GM19043 (cell line): ENCODE data around the gene TSC2.
A peak's percentile ranks its signal among the peaks of the same experiment; 100 is the strongest.

Experiments used
- ATAC-seq: cut with Tn5 transposase; IDR thresholded peaks from one replicate; pipeline ENCODE4 v1.9.1; 2021; ENCODE audit warnings: low read depth; ENCODE audit not compliant: unreplicated experiment

Gene TSC2

GRCh38 chr16:2047330-2048115 is at the start of gene TSC2, which contains the start of gene NTHL1:
Gene TSC2 (plus strand): TSS chr16:2047985. CDS start chr16:2048616, 631 bp downstream.
Gene NTHL1 (minus strand): TSS chr16:2047834. CDS start chr16:2047823, 11 bp downstream.
- ATAC-seq = peak; percentile 96

DNA sequence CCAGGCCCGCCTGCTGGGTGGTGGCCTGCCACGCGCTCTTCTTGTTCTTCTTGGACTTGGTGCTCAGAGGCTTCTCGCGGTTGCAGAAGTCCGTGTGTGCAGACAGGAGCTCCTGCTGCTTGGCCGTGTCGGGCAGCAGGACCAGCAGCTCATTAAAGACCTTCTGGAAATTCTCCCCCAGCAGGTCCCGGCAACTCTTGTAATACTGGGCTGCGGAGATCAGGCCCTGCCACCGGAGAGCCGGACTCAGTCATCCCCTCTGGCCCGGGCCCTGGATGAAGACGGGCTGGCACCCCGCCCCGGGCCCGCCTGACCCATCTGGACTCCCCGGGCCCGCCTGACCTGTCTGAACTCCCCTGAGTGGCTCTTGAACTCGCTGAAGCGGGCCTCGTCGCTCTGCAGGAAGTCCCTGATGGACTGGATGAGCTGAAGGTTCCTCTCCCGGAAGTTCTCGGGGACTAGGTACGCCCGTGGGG is 49.4 kb upstream of the TSC2 start:
- no peak for ATAC-seq

GRCh38 chr16:1998852-1999801 is 48.7 kb upstream of the TSC2 start:
- ATAC-seq = no peak

DNA sequence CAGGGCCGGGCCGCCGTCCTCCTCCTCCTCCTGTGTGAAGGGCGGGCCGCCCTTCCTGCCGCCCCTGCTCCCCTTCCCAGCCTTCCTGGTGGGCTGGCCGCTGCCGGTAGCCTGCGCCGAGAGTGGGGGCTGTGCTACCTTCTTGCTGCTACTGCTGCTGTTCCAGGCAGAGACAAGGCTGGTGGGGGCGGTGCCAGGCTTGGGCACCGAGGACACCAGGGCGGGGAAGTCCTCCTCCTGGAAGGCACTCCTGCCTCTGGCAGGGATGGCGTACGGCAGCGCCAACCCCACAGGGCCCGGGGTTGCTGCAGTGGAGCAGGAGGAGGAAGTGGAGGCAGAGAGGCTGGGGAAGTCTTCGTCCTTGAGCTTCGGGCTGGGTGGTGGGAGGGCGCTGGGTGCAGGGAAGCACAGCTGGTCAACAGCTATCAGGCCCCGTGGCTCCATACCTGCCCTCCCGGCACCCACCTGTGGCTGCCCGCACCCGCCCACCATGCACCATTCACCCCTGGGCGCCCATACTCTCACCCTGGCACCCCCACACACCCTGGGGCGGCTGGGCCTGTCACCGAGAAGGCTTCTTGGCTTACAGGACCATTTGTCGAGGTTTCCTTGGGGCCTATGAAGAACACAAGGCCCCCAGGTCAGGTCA is 47.8 kb upstream of the TSC2 start:
- no peak for ATAC-seq

DNA sequence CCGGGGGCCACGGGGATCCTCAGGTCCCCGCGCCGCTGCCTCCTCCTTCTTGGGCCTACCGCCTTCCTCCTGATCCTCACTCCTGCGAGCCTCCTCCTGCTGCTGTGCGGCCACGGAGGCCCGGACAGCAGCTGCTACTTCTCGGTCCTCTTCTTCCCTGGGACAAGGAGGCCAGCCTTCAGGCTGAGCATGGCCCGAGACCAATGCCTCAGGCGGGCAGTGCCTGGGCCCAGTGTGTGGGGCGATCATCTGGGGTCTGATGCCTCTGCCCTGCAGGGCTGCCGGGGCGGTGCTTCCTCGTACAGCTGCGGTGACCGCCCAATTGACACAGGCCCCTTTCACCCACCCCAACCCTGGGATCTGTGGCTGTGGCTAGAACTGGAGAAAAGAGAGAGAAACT is 46.8 kb upstream of the TSC2 start:
- ATAC-seq = no peak

DNA sequence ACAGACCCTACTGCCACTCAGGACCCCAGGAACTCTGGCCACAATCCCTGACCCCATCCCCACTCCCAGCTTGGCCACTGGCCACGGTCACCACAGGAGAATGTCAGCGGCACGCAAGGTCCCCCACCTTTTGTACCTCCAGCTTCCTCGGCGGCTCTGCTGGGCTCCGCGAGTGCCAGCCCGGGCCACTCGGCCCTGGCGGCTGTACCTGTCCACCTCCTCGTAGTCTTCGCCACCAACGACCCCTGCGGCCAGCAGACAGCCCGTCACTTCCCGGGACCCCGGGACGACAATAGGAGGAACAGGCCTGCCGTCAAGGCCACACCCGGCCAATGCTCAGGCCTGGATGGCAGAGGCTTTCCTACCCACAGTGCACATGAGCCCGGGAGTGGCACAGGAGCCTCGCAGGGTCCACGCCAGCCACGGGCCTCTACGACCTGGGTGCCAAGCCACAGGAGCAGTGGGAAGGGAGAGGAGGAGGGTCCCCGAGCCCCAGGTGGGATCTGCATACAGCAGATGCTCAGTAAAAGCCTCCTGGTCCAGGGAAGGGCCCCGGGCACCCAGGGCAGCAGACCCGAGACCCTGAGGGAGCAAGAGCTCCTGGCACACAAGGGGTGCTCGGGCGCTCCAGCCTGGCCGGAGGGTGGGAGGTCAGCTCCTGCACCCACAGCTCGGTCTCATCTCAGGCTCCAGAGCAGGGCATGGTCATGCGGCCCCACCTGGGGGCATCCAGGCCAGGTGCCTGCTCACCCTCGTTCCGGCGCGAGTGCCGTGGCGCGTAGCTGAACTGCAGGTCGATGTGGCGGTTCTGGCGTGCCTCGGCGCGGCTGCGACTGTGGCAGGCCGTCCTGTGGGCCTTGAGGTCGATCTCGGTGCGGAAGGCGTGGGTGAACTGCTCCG is 46.1 kb upstream of the TSC2 start:
- no peak for ATAC-seq

GRCh38 chr16:2002406-2003230 is 45.2 kb upstream of the TSC2 start:
- no peak for ATAC-seq

DNA sequence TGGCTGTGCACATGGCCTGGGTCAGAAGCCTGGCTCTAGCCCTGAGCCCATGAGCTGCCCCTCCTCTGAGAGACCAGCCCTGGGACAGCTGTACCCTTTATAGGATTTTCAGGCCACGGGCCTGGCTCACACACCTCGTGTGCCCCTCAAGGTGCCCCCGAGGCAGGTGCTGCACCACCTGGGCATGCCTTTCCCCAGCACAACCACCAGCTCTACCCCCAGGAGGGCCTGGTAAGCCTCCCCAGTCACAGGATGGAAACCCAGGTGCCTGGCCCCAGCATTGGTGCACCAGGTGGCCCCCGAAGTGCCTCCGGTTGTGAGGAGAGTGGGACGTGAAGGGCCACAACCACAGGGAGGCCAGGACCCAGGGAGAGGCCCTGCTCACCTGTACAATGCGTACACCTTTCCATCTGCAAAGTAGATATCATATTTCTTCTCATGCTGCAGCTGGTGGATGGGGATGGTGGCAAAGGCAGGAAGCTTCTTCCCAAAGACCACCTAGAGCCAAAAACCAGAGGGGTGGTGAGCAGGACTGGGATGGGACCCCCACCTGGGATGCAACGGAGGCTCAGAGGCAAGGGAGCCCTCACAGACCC is 44.5 kb upstream of the TSC2 start:
- no peak for ATAC-seq

GRCh38 chr16:2003827-2004641 is 43.8 kb upstream of the TSC2 start:
- ATAC-seq = no peak

DNA sequence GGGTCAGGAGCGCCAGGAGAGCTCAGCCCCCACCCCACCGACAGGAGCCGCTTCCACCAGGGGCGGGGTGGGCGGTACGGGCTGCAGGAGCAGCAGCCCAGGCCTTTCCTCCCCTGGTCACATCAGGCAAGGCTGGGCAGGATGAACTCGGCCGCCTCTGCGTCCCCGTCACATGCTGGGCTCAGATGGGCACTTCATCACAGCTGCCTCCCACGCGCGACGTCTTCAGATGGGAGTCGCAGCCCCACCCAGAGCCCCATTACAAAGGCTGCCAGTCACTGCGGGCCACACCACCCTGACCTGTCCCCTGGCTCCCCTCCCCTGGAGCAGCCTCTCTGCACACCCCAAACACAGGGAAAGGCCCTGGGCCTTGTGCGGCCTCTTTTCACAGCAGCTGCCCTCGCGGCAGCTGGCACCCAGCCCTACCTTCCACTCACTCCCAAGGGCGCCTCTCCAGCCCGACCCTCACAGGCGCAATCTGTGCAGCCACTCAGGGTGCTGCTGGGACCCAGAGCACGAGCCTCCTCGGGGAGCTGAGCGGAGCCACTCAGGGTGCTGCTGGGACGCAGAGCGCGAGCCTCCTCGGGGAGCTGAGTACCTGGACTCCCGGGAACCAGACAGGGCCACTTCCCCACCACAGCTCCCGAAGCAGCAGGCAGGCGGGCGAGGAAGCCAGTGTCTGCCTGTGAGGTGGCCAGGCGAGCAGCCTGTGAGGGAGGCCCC is 42.8 kb upstream of the TSC2 start:
- ATAC-seq = no peak

- no peak for ATAC-seq
These were observed 42.1 kb upstream of the TSC2 start for GRCh38 chr16:2005646-2006045.

DNA sequence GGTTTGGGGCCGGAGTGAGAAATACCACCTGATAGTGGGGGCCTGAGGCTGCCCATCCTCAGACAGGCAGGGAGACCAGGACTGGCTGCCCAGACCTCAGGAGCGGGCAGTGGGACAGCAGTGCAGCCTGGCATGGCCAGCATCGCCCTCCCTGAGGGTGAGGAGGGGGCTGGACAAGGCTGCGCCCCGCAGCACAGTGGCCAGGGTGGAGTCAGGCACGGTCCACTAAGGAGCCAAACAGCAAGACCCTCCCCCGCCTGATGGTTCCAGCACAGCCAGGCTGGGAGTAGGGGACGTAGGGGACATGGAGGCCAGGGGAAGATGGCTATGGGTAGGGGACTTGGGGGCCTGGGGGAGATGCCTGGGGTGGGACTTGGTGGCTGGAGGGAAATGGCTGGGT is 41.5 kb upstream of the TSC2 start:
- no peak for ATAC-seq

DNA sequence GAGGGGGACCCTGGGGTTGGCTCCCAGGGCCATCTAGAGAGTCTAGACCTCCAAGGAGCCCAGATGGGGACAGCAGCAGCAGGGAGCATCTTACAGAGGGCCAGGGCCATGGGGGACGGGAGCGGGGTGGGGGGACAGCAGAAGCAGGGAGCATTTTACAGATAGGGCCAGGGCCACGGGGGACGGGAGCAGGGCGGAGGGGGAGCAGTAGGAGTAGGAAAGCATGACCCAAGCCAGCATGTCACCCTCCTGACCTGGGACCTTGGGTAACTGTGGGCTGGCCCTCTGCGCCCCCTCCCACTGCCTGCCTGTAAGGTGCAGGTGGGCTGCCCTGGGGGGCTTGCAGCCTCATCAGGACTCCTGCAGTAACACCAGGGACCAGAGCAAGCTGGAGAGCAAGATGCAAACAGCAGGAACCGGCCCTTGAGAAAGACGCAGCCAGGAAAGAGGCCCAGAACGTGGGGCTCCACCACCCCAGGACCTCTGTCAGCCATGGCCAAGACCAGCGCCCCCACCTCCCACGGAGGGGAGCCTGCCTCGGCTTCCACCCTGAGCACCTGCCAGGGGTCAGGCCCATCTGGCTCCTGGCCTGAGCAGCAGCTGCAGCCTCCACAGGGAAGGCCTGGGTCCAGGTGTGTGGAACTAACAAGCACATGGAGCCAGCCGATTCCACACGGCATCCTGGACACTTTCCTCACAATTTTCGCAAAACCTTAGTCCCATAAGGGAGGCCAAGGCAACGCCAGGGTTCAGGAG is 40.5 kb upstream of the TSC2 start:
- ATAC-seq = no peak

DNA sequence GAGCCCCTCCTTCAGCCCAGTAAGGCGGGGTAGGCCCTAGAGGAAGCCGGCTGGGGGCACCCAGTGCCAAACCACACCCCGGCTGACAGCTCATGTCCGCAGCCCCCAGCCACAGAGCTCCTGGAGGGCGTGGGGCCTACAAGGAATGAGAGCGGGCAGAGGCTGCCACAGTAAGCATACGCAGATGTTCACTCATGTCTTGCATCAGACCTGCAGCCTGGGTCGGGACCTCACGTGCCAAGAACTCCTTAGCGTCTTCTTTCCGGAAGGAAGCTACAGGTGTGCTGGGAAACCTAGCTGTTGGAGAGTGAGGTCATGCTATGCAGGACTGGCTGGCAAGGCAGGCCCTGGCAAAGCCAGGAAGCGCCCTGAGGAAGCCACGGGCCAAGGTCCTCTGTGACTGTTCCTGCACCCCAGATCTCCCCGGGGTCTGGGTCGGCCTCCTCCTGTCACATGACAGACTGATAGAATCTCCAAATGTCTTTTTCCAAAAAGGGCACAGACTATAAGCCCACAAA is 39.7 kb upstream of the TSC2 start:
- no peak for ATAC-seq

DNA sequence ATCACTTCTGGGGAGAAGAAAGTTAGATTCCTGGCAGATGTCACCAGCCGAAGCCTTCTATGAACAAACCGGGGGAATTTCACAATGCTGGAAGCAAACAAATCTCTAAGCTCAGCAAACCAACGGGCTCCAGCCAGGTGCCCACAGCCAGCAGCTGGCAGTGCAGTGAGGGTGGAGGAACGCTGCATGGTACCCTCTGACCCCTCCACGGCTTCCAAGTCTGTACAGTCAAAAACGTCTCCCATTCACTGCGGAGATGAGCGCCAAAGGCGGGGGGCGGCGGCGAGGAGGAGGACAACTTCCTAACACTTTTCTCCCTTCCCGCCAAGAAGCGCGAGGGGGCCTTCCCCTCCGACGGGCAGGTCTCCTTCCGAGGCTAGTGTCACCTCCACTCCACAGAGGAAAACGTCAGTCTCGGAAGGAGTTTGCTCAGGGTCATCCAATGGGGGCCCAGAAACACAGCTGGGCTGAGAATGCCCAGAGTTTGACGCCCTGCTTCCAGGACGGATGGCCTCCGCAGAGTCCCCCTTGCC is 39.1 kb upstream of the TSC2 start:
- ATAC-seq = no peak

DNA sequence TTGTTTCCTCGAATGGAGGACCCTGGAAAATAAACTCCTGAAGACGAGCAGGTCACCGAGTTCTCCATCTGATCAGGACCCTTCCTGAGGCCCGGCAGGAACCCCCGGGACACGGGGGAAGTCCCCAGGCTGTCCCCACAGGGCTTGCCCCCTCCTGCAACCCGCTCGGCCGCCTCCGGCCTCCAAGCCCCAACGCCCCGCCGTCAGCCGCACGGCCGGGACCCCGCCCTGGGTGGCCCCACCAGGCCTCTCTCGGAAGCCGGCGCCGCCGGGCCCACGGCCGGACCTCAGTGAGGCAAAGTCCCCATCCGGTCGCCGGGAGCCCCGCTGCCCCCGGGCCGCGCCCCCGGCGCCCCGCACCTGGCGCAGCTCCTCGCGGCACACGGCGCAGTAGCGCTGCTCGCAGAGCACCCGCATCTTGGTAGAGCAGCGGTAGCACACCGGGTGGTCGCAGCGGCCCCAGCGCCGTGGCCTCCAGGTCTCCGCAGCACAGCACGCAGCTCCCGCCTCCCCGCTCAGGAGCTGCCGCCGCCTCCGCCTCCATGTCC is 38.5 kb upstream of the TSC2 start:
- peak; percentile 24 for ATAC-seq
